Measurements from ENCODE around the gene KITLG.
A peak's percentile ranks its signal among the peaks of the same experiment; 100 is the strongest.
"Not testable (repeated sequence)": the region's sequence is repeated elsewhere in the genome, so short reads cannot be mapped to it uniquely, and the experiment has no call there.

Gene KITLG

GRCh38 chr12:88471331-88472045 lies 108.8 kb downstream of the KITLG start:
- H3K27ac ChIP-seq (ENCODE audit: low read length): no peak overlapping the region
- peaks cover 17% of the 10 kb centered on the region for H3K9me3 ChIP-seq (ENCODE audit: insufficient read depth, low read depth, low read length)

GRCh38 chr12:88469154-88469553 lies 111.1 kb downstream of the KITLG start:
- Histone ChIP-seq H3K9me3 (ENCODE audit: insufficient read depth, low read depth, low read length) (peaks cover 30% of the 10 kb centered on the region), H3K36me3 (ENCODE audit: insufficient read depth, low read depth, low read length) (no peaks in the 10 kb centered on the region), H3K27me3 (ENCODE audit: insufficient read depth, low read length) (no peaks in the 10 kb centered on the region), H3K9ac (ENCODE audit: low read depth, low read length) (no peak overlapping the region), H3K4me1 (ENCODE audit: insufficient read depth, low read length) (peaks cover 16% of the 10 kb centered on the region; the same call in 1 of the 2 replicates), H3K27ac (ENCODE audit: low read length) (no peak overlapping the region), H3K4me3 (ENCODE audit: low read length) (no peak overlapping the region)

More at GRCh38 chr12:88471331-88472045, 108.8 kb downstream of the KITLG start:
- Histone ChIP-seq H3K27me3 (ENCODE audit: insufficient read depth, low read length) (no peaks in the 10 kb centered on the region), H3K4me1 (ENCODE audit: insufficient read depth, low read length) (peaks cover 16% of the 10 kb centered on the region; the same call in 1 of the 2 replicates), H3K4me3 (ENCODE audit: low read length) (peak overlapping the region; percentile 34; the same call in 1 of the 2 replicates), H3K9ac (ENCODE audit: low read depth, low read length) (peak overlapping the region; percentile 36; the same call in 1 of the 2 replicates), H3K36me3 (ENCODE audit: insufficient read depth, low read depth, low read length) (no peaks in the 10 kb centered on the region)

GRCh38 chr12:88468581-88468980 lies 111.7 kb downstream of the KITLG start:
- Histone ChIP-seq H3K27ac (ENCODE audit: low read length) (no peak overlapping the region), H3K9me3 (ENCODE audit: insufficient read depth, low read depth, low read length) (peaks cover 30% of the 10 kb centered on the region), H3K4me3 (ENCODE audit: low read length) (no peak overlapping the region), H3K36me3 (ENCODE audit: insufficient read depth, low read depth, low read length) (no peaks in the 10 kb centered on the region), H3K4me1 (ENCODE audit: insufficient read depth, low read length) (peaks cover 16% of the 10 kb centered on the region; the same call in 1 of the 2 replicates), H3K9ac (ENCODE audit: low read depth, low read length) (no peak overlapping the region), H3K27me3 (ENCODE audit: insufficient read depth, low read length) (no peaks in the 10 kb centered on the region)

- H3K9me3 ChIP-seq (ENCODE audit: insufficient read depth, low read depth, low read length): peaks cover 30% of the 10 kb centered on the region
- H3K27ac ChIP-seq (ENCODE audit: low read length); H3K4me3 ChIP-seq (ENCODE audit: low read length); H3K36me3 ChIP-seq (ENCODE audit: insufficient read depth, low read depth, low read length); H3K27me3 ChIP-seq (ENCODE audit: insufficient read depth, low read length); H3K4me1 ChIP-seq (ENCODE audit: insufficient read depth, low read length); H3K9ac ChIP-seq (ENCODE audit: low read depth, low read length): not testable (repeated sequence)
These were observed 113.6 kb downstream of the KITLG start for GRCh38 chr12:88466708-88467107.

DNA sequence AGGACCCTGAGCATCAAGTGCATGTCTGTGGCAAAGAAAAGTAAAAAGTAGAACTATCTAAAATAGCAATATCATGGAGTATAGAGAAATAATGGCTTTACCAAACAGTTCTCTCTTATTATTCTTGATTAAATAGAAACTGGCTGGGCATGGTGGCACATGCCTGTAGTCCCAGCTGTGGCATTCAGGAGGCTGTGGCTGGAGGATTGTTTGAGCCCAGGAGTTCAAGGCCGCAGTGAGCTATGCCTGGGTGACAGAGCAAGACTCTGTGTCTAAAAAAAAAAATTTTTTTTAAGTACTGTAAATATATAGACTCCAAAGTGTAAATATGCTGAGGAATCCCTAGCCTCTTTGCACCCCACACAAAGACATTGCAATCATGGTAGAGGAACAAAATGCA lies 121.9 kb downstream of the KITLG start:
- no peaks in the 10 kb centered on the region for H3K4me1 ChIP-seq (ENCODE audit: insufficient read depth, low read length)
- H3K36me3 ChIP-seq (ENCODE audit: insufficient read depth, low read depth, low read length): no peaks in the 10 kb centered on the region
- no peak overlapping the region for H3K9ac ChIP-seq (ENCODE audit: low read depth, low read length)
- H3K27me3 ChIP-seq (ENCODE audit: insufficient read depth, low read length): no peaks in the 10 kb centered on the region
- H3K27ac ChIP-seq (ENCODE audit: low read length): no peak overlapping the region
- H3K9me3 ChIP-seq (ENCODE audit: insufficient read depth, low read depth, low read length): no peaks in the 10 kb centered on the region
- no peak overlapping the region for H3K4me3 ChIP-seq (ENCODE audit: low read length)

DNA sequence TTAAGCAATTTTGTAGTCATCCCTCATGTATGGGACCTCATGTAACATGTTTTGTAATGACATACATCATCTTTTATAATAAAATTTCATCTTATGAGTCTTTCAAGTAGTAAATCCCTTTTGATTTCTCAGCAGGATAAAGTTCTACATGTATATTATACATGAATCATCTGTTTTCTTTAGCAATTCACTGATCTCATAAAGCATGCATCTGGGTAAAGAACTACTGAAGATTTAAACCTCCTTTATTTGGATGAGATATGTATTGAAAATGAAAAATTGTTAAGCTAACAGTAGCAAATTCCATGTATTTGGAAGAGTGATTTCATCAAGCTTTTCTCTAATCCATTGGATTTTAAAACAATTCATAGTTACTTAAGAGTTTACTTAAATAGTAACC lies 126.9 kb downstream of the KITLG start:
- Histone ChIP-seq H3K27me3 (ENCODE audit: insufficient read depth, low read length) (no peaks in the 10 kb centered on the region), H3K4me1 (ENCODE audit: insufficient read depth, low read length) (peaks cover 6% of the 10 kb centered on the region; the same call in 1 of the 2 replicates), H3K4me3 (ENCODE audit: low read length) (no peak overlapping the region), H3K9ac (ENCODE audit: low read depth, low read length) (no peak overlapping the region), H3K27ac (ENCODE audit: low read length) (no peak overlapping the region), H3K9me3 (ENCODE audit: insufficient read depth, low read depth, low read length) (no peaks in the 10 kb centered on the region), H3K36me3 (ENCODE audit: insufficient read depth, low read depth, low read length) (no peaks in the 10 kb centered on the region)

GRCh38 chr12:88451205-88451604 lies 129.1 kb downstream of the KITLG start:
- Histone ChIP-seq H3K9ac (ENCODE audit: low read depth, low read length) (no peak overlapping the region), H3K27me3 (ENCODE audit: insufficient read depth, low read length) (no peaks in the 10 kb centered on the region), H3K27ac (ENCODE audit: low read length) (no peak overlapping the region), H3K4me1 (ENCODE audit: insufficient read depth, low read length) (peaks cover 6% of the 10 kb centered on the region; the same call in 1 of the 2 replicates), H3K9me3 (ENCODE audit: insufficient read depth, low read depth, low read length) (no peaks in the 10 kb centered on the region), H3K36me3 (ENCODE audit: insufficient read depth, low read depth, low read length) (no peaks in the 10 kb centered on the region), H3K4me3 (ENCODE audit: low read length) (no peak overlapping the region)

DNA sequence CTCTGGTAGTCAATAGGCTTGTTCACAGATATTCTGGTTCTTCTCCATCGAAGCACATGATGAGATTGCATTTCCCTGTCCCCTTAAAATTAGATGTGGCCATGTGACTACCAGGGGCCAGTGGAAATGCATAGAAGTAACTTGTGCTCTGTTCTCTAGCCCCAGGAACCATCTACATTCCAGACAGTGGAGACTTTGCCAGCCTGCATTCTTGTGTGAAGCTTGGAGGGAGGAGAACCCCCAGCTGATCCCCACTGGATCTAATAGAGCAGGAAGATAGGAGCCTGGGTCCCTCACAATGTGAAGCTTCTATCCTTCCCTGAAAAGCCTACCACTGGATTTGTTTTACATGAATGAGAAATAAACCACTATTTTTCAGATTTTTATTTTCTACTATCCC lies 130.1 kb downstream of the KITLG start:
- Histone ChIP-seq H3K9ac (ENCODE audit: low read depth, low read length) (no peak overlapping the region), H3K9me3 (ENCODE audit: insufficient read depth, low read depth, low read length) (no peaks in the 10 kb centered on the region), H3K36me3 (ENCODE audit: insufficient read depth, low read depth, low read length) (no peaks in the 10 kb centered on the region), H3K27me3 (ENCODE audit: insufficient read depth, low read length) (no peaks in the 10 kb centered on the region), H3K4me1 (ENCODE audit: insufficient read depth, low read length) (peaks cover 6% of the 10 kb centered on the region; the same call in 1 of the 2 replicates), H3K4me3 (ENCODE audit: low read length) (no peak overlapping the region), H3K27ac (ENCODE audit: low read length) (no peak overlapping the region)

DNA sequence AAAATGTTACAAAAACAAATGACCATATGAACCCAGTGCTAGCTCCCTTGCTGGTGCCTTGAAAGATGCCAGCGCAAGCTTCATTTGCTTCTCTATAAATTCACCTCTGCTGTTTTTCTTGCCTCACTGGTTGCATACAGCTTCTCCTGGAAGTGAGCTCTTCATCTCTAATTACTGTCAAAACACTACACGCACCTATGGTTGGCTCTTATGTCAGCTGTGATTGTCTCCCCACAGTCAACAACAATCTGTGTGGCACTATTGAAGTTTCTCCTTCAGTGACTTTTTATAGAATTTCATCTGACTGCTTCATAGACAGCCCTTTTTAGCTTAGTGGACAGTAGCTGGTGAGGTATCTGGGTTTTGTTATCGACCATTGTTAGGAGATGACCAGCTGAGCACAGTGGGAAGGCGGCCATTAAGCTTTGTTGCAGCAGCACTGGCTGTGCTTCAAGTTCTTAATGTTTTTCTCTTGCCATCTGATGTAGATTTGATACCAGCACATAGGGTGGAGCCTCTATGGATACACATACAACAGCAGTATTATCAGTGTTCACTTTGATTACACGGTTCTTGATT lies 131.8 kb downstream of the KITLG start:
- H3K4me3 ChIP-seq (ENCODE audit: low read length): peak overlapping the region; percentile 12; the same call in 1 of the 2 replicates
- no peaks in the 10 kb centered on the region for H3K9me3 ChIP-seq (ENCODE audit: insufficient read depth, low read depth, low read length)
- peaks cover 6% of the 10 kb centered on the region; the same call in 1 of the 2 replicates for H3K4me1 ChIP-seq (ENCODE audit: insufficient read depth, low read length)
- H3K36me3 ChIP-seq (ENCODE audit: insufficient read depth, low read depth, low read length): no peaks in the 10 kb centered on the region
- no peak overlapping the region for H3K27ac ChIP-seq (ENCODE audit: low read length)
- H3K9ac ChIP-seq (ENCODE audit: low read depth, low read length): no peak overlapping the region
- no peaks in the 10 kb centered on the region for H3K27me3 ChIP-seq (ENCODE audit: insufficient read depth, low read length)

DNA sequence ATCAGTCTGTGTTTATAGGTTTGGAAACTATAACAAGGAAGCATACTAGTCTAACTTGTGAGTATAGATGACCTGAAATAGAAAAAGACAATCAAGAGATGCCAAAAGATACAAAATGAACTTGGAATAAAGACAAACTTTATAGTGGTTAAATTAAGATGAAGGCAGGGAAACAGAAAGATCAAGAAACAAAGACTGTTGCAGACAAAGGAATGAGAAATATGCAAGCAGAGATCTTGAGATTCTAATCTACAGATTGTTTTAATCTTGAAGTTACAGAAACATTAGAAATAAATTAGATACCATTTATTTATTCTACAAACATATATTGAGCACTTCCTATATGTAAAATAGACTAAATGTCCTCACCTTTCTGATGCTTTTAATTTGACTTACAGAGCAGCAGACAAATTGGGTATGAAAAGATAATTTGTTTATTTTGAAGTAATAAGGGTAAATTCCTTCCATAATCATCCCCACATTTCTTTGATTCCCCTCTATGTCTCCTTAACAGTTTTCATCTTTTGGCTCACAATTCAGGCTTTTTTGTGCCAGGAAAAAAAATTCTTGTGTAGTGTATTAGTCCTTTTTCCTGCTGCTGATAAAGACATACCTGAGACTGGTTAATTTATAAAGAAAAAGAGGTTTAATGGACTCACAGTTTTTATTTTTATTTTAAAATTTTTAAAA lies 134.4 kb downstream of the KITLG start:
- Histone ChIP-seq H3K9me3 (ENCODE audit: insufficient read depth, low read depth, low read length) (no peaks in the 10 kb centered on the region), H3K27ac (ENCODE audit: low read length) (no peak overlapping the region), H3K27me3 (ENCODE audit: insufficient read depth, low read length) (no peaks in the 10 kb centered on the region), H3K36me3 (ENCODE audit: insufficient read depth, low read depth, low read length) (no peaks in the 10 kb centered on the region), H3K9ac (ENCODE audit: low read depth, low read length) (no peak overlapping the region), H3K4me3 (ENCODE audit: low read length) (no peak overlapping the region), H3K4me1 (ENCODE audit: insufficient read depth, low read length) (peaks cover 6% of the 10 kb centered on the region; the same call in 1 of the 2 replicates)

DNA sequence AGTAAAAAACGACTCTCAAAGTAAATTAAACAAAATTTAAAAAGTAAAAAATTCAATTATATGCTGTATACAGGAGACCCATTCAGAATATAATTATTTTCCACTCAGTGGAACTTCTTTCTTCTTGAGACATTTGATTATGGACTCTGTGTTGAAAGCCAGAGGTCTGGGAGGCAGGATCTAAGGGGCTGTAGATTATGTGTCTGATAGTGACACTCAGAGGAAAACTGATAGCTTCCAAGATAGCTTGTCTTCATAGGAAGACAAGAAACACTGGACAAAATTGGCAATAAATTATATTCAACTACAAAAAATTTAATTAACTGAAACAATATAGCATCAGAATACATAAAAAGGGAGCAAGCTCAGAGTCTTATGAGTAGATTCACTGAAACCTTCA lies 135.8 kb downstream of the KITLG start:
- no peak overlapping the region for H3K4me3 ChIP-seq (ENCODE audit: low read length)
- no peak overlapping the region for H3K9ac ChIP-seq (ENCODE audit: low read depth, low read length)
- no peaks in the 10 kb centered on the region for H3K9me3 ChIP-seq (ENCODE audit: insufficient read depth, low read depth, low read length)
- no peaks in the 10 kb centered on the region for H3K36me3 ChIP-seq (ENCODE audit: insufficient read depth, low read depth, low read length)
- peaks cover 6% of the 10 kb centered on the region; the same call in 1 of the 2 replicates for H3K4me1 ChIP-seq (ENCODE audit: insufficient read depth, low read length)
- no peaks in the 10 kb centered on the region for H3K27me3 ChIP-seq (ENCODE audit: insufficient read depth, low read length)
- H3K27ac ChIP-seq (ENCODE audit: low read length): no peak overlapping the region

All from iPS-20b (cell line).